K562 (cell line): Measurements from ENCODE around the gene CUX1.
"Not testable (repeated sequence)": the region's sequence is repeated elsewhere in the genome, so short reads cannot be mapped to it uniquely, and the experiment has no call there.

Experiments
- ATF7 ChIP-seq: fragments of 450-650 bp; IDR thresholded peaks from 2 replicates; pipeline ENCODE4 v1.7.1; 2014; ENCODE audit warnings: mild to moderate bottlenecking, moderate library complexity
- BMI1 ChIP-seq: fragments of 150-350 bp; IDR thresholded peaks from 2 replicates; pipeline ENCODE4 v1.6.1; 2014; ENCODE audit warnings: low read length
- KLF16 ChIP-seq: IDR thresholded peaks from 2 replicates; pipeline ENCODE4 v1.6.1; 2016; ENCODE audit warnings: antibody characterized with exemption
- MIER1 ChIP-seq: fragments of 450-650 bp; IDR thresholded peaks from 2 replicates; pipeline ENCODE4 v1.6.1; 2016; ENCODE audit warnings: antibody characterized with exemption, mild to moderate bottlenecking, low read depth
- NFIX ChIP-seq: fragments of 250-450 bp; sonication (Bioruptor Pico); IDR thresholded peaks from 2 replicates; pipeline ENCODE4 v1.4.0; 2020; ENCODE audit warnings: low read depth, mild to moderate bottlenecking, moderate library complexity
- POLR2A ChIP-seq: fragments of 450-650 bp; conservative IDR thresholded peaks from 2 replicates; pipeline ENCODE4 v1.6.1; 2016
- SIN3B ChIP-seq: fragments of 450-650 bp; IDR thresholded peaks from 2 replicates; pipeline ENCODE4 v1.6.1; 2017; ENCODE audit warnings: low read depth, mild to moderate bottlenecking, moderate library complexity
- TCF7L2 ChIP-seq: fragments of 150-350 bp; IDR thresholded peaks from 2 replicates; pipeline ENCODE4 v1.6.1; 2016; ENCODE audit warnings: low read depth, mild to moderate bottlenecking, low read length, moderate library complexity
- U2AF1 ChIP-seq: fragments of 200-400 bp; formaldehyde crosslinking; optimal IDR thresholded peaks from 2 replicates; pipeline ENCODE3; 2017; ENCODE audit warnings: mild to moderate bottlenecking, low read depth, low read length, moderate library complexity
- ZKSCAN1 ChIP-seq: fragments of 150-350 bp; IDR thresholded peaks from 2 replicates; pipeline ENCODE4 v1.6.1; 2016; ENCODE audit warnings: low read depth, low read length
- TF ChIP-seq, protein P1 (sequence below), 3 experiments: IDR thresholded peaks in 2 of 3; conservative IDR thresholded peaks in 1 of 3; 2 replicates each; pipeline ENCODE4 v1.5.1; 2011 to 2012; ENCODE audit warnings: low read length in 3 of 3, mild to moderate bottlenecking in 3 of 3, control low read depth in 2 of 3, improper control_type of control experiment in 1 of 3, inconsistent platforms in 1 of 3, low read depth in 1 of 3, mixed read lengths in 1 of 3, moderate library complexity in 1 of 3; ENCODE audit not compliant: insufficient read depth in 2 of 3
- TF ChIP-seq, protein P2 (sequence below), 2 experiments: fragments of 450-650 bp; IDR thresholded peaks; 2 replicates each; pipeline ENCODE4 v1.6.1; 2016; ENCODE audit warnings: mild to moderate bottlenecking in 2 of 2, borderline replicate concordance in 1 of 2, low read depth in 1 of 2, moderate library complexity in 1 of 2

DNA sequence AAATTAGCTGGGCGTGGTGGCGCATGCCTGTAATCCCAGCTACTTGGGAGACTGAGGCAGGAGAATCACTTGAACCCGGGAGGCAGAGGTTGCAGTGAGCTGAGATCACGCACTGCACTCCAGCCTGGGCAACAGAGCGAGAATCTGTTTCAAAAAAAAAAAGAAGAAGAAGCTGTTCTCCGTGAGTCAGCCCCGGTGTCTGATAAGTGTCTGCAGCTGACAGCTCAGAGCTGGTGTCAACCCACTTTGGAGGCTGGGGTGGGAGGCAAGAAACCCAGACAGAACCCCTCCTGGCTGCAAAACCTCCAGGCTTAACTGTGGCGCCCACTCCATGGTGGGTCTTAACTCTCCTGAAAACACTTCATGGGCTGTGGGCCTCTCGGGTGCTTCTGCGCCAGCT is 170.6 kb downstream of the CUX1 start:
- not testable (repeated sequence) for TF ChIP-seq ZKSCAN1; POLR2A; NFIX (CRISPR knock-in tag); BMI1; MIER1; KLF16; U2AF1; SIN3B; TCF7L2; ATF7
- TF ChIP-seq, protein P1, sequence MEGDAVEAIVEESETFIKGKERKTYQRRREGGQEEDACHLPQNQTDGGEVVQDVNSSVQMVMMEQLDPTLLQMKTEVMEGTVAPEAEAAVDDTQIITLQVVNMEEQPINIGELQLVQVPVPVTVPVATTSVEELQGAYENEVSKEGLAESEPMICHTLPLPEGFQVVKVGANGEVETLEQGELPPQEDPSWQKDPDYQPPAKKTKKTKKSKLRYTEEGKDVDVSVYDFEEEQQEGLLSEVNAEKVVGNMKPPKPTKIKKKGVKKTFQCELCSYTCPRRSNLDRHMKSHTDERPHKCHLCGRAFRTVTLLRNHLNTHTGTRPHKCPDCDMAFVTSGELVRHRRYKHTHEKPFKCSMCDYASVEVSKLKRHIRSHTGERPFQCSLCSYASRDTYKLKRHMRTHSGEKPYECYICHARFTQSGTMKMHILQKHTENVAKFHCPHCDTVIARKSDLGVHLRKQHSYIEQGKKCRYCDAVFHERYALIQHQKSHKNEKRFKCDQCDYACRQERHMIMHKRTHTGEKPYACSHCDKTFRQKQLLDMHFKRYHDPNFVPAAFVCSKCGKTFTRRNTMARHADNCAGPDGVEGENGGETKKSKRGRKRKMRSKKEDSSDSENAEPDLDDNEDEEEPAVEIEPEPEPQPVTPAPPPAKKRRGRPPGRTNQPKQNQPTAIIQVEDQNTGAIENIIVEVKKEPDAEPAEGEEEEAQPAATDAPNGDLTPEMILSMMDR (IDR thresholded peaks at IDR 0.05 in 2 of 3, conservative IDR thresholded peaks at IDR 0.05 in 1 of 3; ENCODE audit: insufficient read depth in 2 of 3, low read depth in 1 of 3, low read length in 3 of 3): not testable (repeated sequence)
- TF ChIP-seq, protein P2, sequence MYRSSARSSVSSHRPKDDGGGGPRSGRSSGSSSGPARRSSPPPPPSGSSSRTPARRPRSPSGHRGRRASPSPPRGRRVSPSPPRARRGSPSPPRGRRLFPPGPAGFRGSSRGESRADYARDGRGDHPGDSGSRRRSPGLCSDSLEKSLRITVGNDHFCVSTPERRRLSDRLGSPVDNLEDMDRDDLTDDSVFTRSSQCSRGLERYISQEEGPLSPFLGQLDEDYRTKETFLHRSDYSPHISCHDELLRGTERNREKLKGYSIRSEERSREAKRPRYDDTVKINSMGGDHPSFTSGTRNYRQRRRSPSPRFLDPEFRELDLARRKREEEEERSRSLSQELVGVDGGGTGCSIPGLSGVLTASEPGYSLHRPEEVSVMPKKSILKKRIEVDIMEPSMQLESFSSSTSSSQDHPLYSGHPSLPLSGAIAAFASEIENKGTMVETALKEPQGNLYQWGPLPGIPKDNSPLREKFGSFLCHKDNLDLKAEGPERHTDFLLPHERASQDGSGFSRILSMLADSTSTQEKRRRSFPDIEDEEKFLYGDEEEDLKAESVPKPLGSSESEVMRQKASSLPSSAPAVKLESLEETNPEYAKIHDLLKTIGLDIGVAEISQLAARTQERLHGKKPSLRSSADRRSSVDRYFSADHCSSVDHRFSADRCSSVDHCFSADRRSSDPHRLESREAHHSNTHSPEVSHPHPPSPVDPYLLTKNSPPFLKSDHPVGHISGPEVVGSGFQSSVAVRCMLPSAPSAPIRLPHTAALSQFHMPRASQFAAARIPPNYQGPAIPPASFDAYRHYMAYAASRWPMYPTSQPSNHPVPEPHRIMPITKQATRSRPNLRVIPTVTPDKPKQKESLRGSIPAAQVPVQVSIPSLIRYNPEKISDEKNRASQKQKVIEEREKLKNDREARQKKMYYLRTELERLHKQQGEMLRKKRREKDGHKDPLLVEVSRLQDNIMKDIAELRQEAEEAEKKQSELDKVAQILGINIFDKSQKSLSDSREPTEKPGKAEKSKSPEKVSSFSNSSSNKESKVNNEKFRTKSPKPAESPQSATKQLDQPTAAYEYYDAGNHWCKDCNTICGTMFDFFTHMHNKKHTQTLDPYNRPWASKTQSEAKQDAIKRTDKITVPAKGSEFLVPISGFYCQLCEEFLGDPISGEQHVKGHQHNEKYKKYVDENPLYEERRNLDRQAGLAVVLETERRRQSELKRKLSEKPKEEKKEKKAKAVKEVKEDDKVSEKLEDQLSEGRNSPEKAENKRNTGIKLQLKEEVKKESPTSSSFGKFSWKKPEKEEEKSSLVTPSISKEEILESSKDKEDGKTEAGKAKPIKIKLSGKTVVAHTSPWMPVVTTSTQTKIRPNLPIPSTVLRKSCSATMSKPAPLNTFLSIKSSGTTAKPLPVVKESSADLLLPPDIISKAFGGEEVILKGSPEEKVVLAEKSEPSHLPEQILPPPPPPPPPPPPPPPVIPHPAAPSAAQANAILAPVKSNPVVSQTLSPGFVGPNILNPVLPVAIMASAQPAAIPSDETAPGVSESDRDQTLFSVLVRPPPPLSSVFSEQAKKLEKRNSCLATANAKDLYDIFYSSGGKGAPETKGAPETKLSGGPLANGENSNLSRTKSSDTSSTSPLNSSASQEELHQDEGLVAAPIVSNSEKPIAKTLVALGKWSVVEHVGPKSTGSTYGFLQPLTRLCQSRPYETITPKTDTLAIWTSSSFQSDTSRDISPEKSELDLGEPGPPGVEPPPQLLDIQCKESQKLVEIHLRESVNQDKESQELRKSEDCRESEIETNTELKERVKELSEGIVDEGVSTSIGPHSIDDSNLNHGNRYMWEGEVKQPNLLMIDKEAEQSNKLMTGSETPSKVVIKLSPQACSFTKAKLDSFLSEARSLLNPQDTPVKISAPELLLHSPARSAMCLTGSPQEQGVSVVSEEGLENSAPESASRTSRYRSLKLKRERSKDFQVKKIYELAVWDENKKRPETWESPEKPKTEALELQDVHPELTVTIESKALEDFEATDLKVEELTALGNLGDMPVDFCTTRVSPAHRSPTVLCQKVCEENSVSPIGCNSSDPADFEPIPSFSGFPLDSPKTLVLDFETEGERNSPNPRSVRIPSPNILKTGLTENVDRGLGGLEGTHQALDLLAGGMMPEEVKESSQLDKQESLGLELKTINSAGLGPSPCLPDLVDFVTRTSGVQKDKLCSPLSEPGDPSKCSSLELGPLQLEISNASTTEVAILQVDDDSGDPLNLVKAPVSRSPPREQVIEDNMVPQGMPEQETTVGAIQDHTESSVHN (IDR thresholded peaks at IDR 0.05; ENCODE audit: borderline replicate concordance in 1 of 2, low read depth in 1 of 2): not testable (repeated sequence)
